IMR-90 (cell line): Measurements from ENCODE around the gene CUX1. TPM values are rescaled to one million over a fixed set of nuclear protein-coding genes. Genes with fewer than 3 reads are reported as not detected.

ENCODE experiments used
- ATAC-seq: fragments of 200-7000 bp; cut with Tn5 transposase; 2 replicates; pipeline ENCODE4 v1.9.1; 2020; ENCODE audit warnings: low read depth, mild to moderate bottlenecking, moderate library complexity
- BruUV-seq: library from RNA; stranded (reverse); fragments of 400-500 nt; replicated peaks from 2 replicates; lab custom pipeline; 2021; lab: Mats Ljungman, UMichigan
- CTCF ChIA-PET: fragments of 300-600 bp; formaldehyde crosslinking; extraction: SDS; loops from one replicate; lab custom pipeline; 2021; ENCODE audit warnings: antibody characterized with exemption; lab: Yijun Ruan, JAX
- POLR2A ChIA-PET: fragments of 300-600 bp; sonication (Branson Sonifier 250); formaldehyde crosslinking; loops from one replicate; lab custom pipeline; 2022; ENCODE audit warnings: antibody characterized with exemption; ENCODE audit not compliant: unreplicated experiment; lab: Charles Lee
- DNase-seq: peaks from one replicate; pipeline ENCODE4 v3.0.0; 2013
- H2AFZ ChIP-seq: replicated peaks from 2 replicates; pipeline ENCODE3; 2013; ENCODE audit warnings: low read length, mild to moderate bottlenecking; ENCODE audit not compliant: poor library complexity
- H2AK5ac ChIP-seq: 2 replicates; pipeline ENCODE4 v1.6.1; 2013; ENCODE audit warnings: low read depth, low read length, inconsistent platforms
- H2AK9ac ChIP-seq: replicated peaks from 2 replicates; pipeline ENCODE3; 2013; ENCODE audit warnings: mild to moderate bottlenecking, low read depth, low read length, moderate library complexity; ENCODE audit not compliant: poor library complexity
- H2BK120ac ChIP-seq: 2 replicates; pipeline ENCODE4 v1.6.1; 2013; ENCODE audit warnings: low read depth, low read length, inconsistent platforms
- H2BK15ac ChIP-seq: 3 replicates; pipeline ENCODE4 v1.6.1; 2013; ENCODE audit warnings: low read depth, low read length, inconsistent platforms
- H2BK20ac ChIP-seq: 2 replicates; pipeline ENCODE4 v1.6.1; 2013; ENCODE audit warnings: low read depth, mild to moderate bottlenecking, inconsistent platforms, low read length, moderate library complexity
- H2BK5ac ChIP-seq: 2 replicates; pipeline ENCODE4 v1.6.1; 2013; ENCODE audit warnings: mild to moderate bottlenecking, low read depth, low read length, inconsistent platforms; ENCODE audit not compliant: poor library complexity, severe bottlenecking
- H3K14ac ChIP-seq: replicated peaks from 2 replicates; pipeline ENCODE4 v1.6.1; 2013; ENCODE audit warnings: low read depth, low read length, inconsistent platforms
- H3K18ac ChIP-seq: 2 replicates; pipeline ENCODE4 v1.6.1; 2013; ENCODE audit warnings: low read depth, low read length, control low read depth
- H3K23ac ChIP-seq: 2 replicates; pipeline ENCODE4 v1.6.1; 2013; ENCODE audit warnings: low read depth, low read length, inconsistent platforms
- H3K27ac ChIP-seq: 2 replicates; pipeline ENCODE4 v1.5.1; 2013; ENCODE audit warnings: mild to moderate bottlenecking, control low read depth, low read length; ENCODE audit not compliant: insufficient read depth
- H3K27me3 ChIP-seq: 2 replicates; pipeline ENCODE4 v1.6.1; 2013; ENCODE audit warnings: low read length; ENCODE audit not compliant: control insufficient read depth, insufficient read depth
- H3K36me3 ChIP-seq: 2 replicates; pipeline ENCODE4 v1.6.1; 2013; ENCODE audit warnings: low read length, mixed read lengths; ENCODE audit not compliant: control insufficient read depth, insufficient read depth
- H3K4ac ChIP-seq: 2 replicates; pipeline ENCODE4 v1.6.1; 2013; ENCODE audit warnings: low read depth, low read length, inconsistent platforms
- H3K4me1 ChIP-seq: 2 replicates; pipeline ENCODE4 v1.6.1; 2013; ENCODE audit warnings: low read length, mixed read lengths; ENCODE audit not compliant: control insufficient read depth, insufficient read depth
- H3K4me2 ChIP-seq: 2 replicates; pipeline ENCODE4 v1.6.1; 2013; ENCODE audit warnings: low read depth, mild to moderate bottlenecking, control low read depth, low read length, moderate library complexity
- H3K4me3 ChIP-seq: 2 replicates; pipeline ENCODE4 v1.5.1; 2013; ENCODE audit warnings: low read depth, mild to moderate bottlenecking, control low read depth, low read length, moderate library complexity; ENCODE audit not compliant: insufficient read depth
- H3K56ac ChIP-seq: 2 replicates; pipeline ENCODE4 v1.6.1; 2013; ENCODE audit warnings: low read length, inconsistent platforms; ENCODE audit not compliant: insufficient read depth; ENCODE audit errors: extremely low read depth
- H3K79me1 ChIP-seq, 2 experiments: 2 replicates each; pipeline ENCODE4 v1.6.1; 2013; ENCODE audit warnings: low read length in 2 of 2, inconsistent platforms in 1 of 2, low read depth in 1 of 2
- H3K9ac ChIP-seq: 2 replicates; pipeline ENCODE4 v1.6.1; 2013; ENCODE audit warnings: low read depth, low read length, control low read depth
- H3K9me1 ChIP-seq: 2 replicates; pipeline ENCODE4 v1.6.1; 2013; ENCODE audit warnings: low read length, inconsistent platforms; ENCODE audit not compliant: insufficient read depth
- H3K9me3 ChIP-seq: 2 replicates; pipeline ENCODE4 v1.6.1; 2013; ENCODE audit warnings: low read length; ENCODE audit not compliant: control insufficient read depth, insufficient read depth
- H4K20me1 ChIP-seq: 2 replicates; pipeline ENCODE4 v1.6.1; 2013; ENCODE audit warnings: low read length, inconsistent platforms; ENCODE audit not compliant: insufficient read depth
- H4K5ac ChIP-seq: 2 replicates; pipeline ENCODE4 v1.6.1; 2013; ENCODE audit warnings: mild to moderate bottlenecking, low read depth, low read length, control low read depth
- H4K8ac ChIP-seq, 2 experiments: 2 replicates each; pipeline ENCODE4 v1.6.1; 2013; ENCODE audit warnings: low read depth in 2 of 2, low read length in 2 of 2, control low read depth in 1 of 2, inconsistent platforms in 1 of 2
- H4K91ac ChIP-seq: 2 replicates; pipeline ENCODE4 v1.6.1; 2013; ENCODE audit warnings: low read depth, low read length, inconsistent platforms; ENCODE audit not compliant: insufficient read depth
- BHLHE40 ChIP-seq: fragments of 150-350 bp; IDR thresholded peaks from 2 replicates; pipeline ENCODE4 v1.6.1; 2016; ENCODE audit warnings: mild to moderate bottlenecking, low read depth, low read length
- CHD1 ChIP-seq: IDR thresholded peaks from 2 replicates; pipeline ENCODE4 v1.6.1; 2012; ENCODE audit warnings: low read depth, low read length, improper control_type of control experiment
- FOS ChIP-seq: fragments of 150-350 bp; IDR thresholded peaks from 2 replicates; pipeline ENCODE4 v1.6.1; 2016; ENCODE audit warnings: low read depth, low read length
- MAFK ChIP-seq: IDR thresholded peaks from 2 replicates; pipeline ENCODE4 v1.6.1; 2012; ENCODE audit warnings: low read depth, low read length, improper control_type of control experiment
- MAZ ChIP-seq: IDR thresholded peaks from 2 replicates; pipeline ENCODE4 v1.6.1; 2012; ENCODE audit warnings: low read depth, mild to moderate bottlenecking, low read length, improper control_type of control experiment, moderate library complexity, borderline replicate concordance
- MXI1 ChIP-seq: IDR thresholded peaks from 2 replicates; pipeline ENCODE4 v1.6.1; 2012; ENCODE audit warnings: low read depth, mild to moderate bottlenecking, low read length, moderate library complexity, borderline replicate concordance
- NFE2L2 ChIP-seq: fragments of 150-350 bp; IDR thresholded peaks from 2 replicates; pipeline ENCODE4 v1.6.1; 2016; ENCODE audit warnings: low read depth, mild to moderate bottlenecking, low read length
- RAD21 ChIP-seq: IDR thresholded peaks from 2 replicates; pipeline ENCODE4 v1.6.1; 2012; ENCODE audit warnings: low read length, improper control_type of control experiment
- RCOR1 ChIP-seq: IDR thresholded peaks from 2 replicates; pipeline ENCODE4 v1.6.1; 2012; ENCODE audit warnings: mild to moderate bottlenecking, low read length, improper control_type of control experiment; ENCODE audit not compliant: insufficient replicate concordance
- RFX5 ChIP-seq: IDR thresholded peaks from 2 replicates; pipeline ENCODE4 v1.8.0; 2012; ENCODE audit warnings: low read depth, mild to moderate bottlenecking, low read length, moderate library complexity
- WGBS, 2 experiments: methylation state at CpG; one replicate each; pipeline versions ENCODE4 v1.1.5 to v1.1.7; 2013; ENCODE audit warnings: missing lambda C conversion rate in 2 of 2; ENCODE audit not compliant: insufficient read length in 1 of 2; ENCODE audit errors: extremely low coverage in 2 of 2; 5-methylcytosine and 5-hydroxymethylcytosine counted together
- dilution Hi-C: fragments of 300-500 bp; cut with HindIII; formaldehyde crosslinking; loops from one replicate; pipeline ENCODE4 v1.14.3; 2018; ENCODE audit warnings: low sequenced_read_pairs; ENCODE audit not compliant: unreplicated experiment
- in situ Hi-C: fragments of 300-500 bp; cut with MboI; formaldehyde crosslinking; loops from 3 replicates; pipeline ENCODE4 v1.14.3; 2019; ENCODE audit warnings: low sequenced_read_pairs, inconsistent platforms, mixed read lengths
- intact Hi-C: fragments of 100-400 bp; cut with micrococcal nuclease; formaldehyde crosslinking; loops from 2 replicates; pipeline ENCODE4 v1.10.0; 2022
- polyA plus RNA-seq, 3 experiments: library from polyadenylated mRNA; depleted of rRNA; stranded (reverse); fragments of >200 nt; gene quantifications; 2 replicates each; pipeline ENCODE4 v1.2.3, GENCODE V29; 2012; ENCODE audit warnings: low replicate concordance in 1 of 3
- total RNA-seq: library from RNA; depleted of rRNA; stranded (reverse); fragments of >200 nt; gene quantifications from 2 replicates; pipeline ENCODE4 v1.2.3, GENCODE V29; 2012
- TF ChIP-seq, protein P1 (sequence below): fragments of 150-350 bp; IDR thresholded peaks from 2 replicates; pipeline ENCODE4 v1.6.1; 2017; ENCODE audit warnings: mild to moderate bottlenecking, antibody characterized with exemption, low read length, low read depth
- TF ChIP-seq, protein P2 (sequence below): conservative IDR thresholded peaks from 2 replicates; pipeline ENCODE4 v1.5.1; 2012; ENCODE audit warnings: mild to moderate bottlenecking, low read depth, low read length, improper control_type of control experiment
- TF ChIP-seq, protein P3 (sequence below): fragments of 150-350 bp; IDR thresholded peaks from 2 replicates; pipeline ENCODE4 v1.6.1; 2016; ENCODE audit warnings: low read depth, mild to moderate bottlenecking, low read length, moderate library complexity, borderline replicate concordance

Gene CUX1
- total and polyA plus RNA-seq, 2 of the 4 experiments (the other 2 are of a cell fraction): 19.7 to 46.4 TPM

DNA sequence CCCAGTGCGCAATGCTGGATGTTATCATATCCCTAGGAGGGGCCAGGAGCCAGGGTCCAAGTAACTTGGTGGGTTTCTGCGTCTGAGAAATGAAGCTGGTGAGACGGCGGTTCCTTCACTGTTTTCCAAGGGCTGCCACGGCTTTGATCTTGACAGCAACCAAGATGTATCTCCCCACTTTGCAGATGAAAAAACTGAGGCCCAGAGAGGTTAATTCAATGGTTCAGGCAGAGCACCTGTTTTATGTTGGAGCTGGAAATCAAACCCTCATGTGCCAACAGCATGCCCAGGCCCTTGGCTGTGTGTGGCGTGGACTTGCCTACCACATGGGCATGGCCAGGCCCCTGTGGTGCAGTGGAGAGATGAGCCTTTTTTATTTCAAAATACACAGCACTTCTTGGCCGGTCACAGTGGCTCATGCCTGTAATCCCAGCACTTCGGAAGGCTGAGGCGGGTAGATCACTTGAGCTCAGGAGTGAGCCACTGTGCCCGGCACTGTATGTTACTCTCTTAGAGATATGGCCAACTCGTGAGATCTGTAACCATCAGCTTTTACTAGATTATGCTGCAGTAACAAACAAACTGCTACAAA is 244.0 kb downstream of the CUX1 start:
- DNase-seq (no peak), ATAC-seq (no peak)
- Histone ChIP-seq H4K20me1 (peaks cover 18% of the 10 kb centered on the region), H3K36me3 (no peaks in the 10 kb centered on the region), H3K9me1 (peaks cover 26% of the 10 kb centered on the region), H2BK15ac (no peak overlapping the region), H3K27me3 (no peaks in the 10 kb centered on the region), H2BK5ac (no peak overlapping the region), H3K56ac (no peak overlapping the region), H3K4me3 (no peak overlapping the region), H2AK5ac (no peak overlapping the region), H3K4me2 (no peak overlapping the region), H2AFZ (no peak overlapping the region), H4K91ac (no peak overlapping the region), H3K23ac (no peak overlapping the region), H3K79me1 (peaks cover 22 to 38% of the 10 kb centered on the region in 2 experiments), H3K18ac (no peak overlapping the region), H4K5ac (no peak overlapping the region), H4K8ac (no peak overlapping the region), H3K9me3 (peaks cover 2% of the 10 kb centered on the region; the same call in 1 of the 2 replicates), H3K27ac (no peak overlapping the region), H3K4me1 (peaks cover 9% of the 10 kb centered on the region), H3K14ac (no peak overlapping the region), H2BK120ac (no peak overlapping the region), H2AK9ac (no peak overlapping the region), H3K9ac (no peak overlapping the region), H3K4ac (no peak overlapping the region), H2BK20ac (no peak overlapping the region)
- ChIA-PET CTCF (no interaction called here), POLR2A (no interaction called here)
- TF ChIP-seq MXI1: no peak
- no peak for TF ChIP-seq RAD21
- no peak for TF ChIP-seq FOS
- no peak for TF ChIP-seq CHD1
- no peak for TF ChIP-seq MAFK
- no peak for TF ChIP-seq MAZ
- TF ChIP-seq RFX5: no peak
- TF ChIP-seq, protein P1, sequence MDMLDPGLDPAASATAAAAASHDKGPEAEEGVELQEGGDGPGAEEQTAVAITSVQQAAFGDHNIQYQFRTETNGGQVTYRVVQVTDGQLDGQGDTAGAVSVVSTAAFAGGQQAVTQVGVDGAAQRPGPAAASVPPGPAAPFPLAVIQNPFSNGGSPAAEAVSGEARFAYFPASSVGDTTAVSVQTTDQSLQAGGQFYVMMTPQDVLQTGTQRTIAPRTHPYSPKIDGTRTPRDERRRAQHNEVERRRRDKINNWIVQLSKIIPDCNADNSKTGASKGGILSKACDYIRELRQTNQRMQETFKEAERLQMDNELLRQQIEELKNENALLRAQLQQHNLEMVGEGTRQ: no peak
- TF ChIP-seq RCOR1: no peak
- TF ChIP-seq BHLHE40: no peak
- TF ChIP-seq, protein P2, sequence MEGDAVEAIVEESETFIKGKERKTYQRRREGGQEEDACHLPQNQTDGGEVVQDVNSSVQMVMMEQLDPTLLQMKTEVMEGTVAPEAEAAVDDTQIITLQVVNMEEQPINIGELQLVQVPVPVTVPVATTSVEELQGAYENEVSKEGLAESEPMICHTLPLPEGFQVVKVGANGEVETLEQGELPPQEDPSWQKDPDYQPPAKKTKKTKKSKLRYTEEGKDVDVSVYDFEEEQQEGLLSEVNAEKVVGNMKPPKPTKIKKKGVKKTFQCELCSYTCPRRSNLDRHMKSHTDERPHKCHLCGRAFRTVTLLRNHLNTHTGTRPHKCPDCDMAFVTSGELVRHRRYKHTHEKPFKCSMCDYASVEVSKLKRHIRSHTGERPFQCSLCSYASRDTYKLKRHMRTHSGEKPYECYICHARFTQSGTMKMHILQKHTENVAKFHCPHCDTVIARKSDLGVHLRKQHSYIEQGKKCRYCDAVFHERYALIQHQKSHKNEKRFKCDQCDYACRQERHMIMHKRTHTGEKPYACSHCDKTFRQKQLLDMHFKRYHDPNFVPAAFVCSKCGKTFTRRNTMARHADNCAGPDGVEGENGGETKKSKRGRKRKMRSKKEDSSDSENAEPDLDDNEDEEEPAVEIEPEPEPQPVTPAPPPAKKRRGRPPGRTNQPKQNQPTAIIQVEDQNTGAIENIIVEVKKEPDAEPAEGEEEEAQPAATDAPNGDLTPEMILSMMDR: no peak
- TF ChIP-seq NFE2L2: no peak
- TF ChIP-seq, protein P3, sequence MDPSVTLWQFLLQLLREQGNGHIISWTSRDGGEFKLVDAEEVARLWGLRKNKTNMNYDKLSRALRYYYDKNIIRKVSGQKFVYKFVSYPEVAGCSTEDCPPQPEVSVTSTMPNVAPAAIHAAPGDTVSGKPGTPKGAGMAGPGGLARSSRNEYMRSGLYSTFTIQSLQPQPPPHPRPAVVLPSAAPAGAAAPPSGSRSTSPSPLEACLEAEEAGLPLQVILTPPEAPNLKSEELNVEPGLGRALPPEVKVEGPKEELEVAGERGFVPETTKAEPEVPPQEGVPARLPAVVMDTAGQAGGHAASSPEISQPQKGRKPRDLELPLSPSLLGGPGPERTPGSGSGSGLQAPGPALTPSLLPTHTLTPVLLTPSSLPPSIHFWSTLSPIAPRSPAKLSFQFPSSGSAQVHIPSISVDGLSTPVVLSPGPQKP: no peak
- in situ Hi-C loops (no loop called here), dilution Hi-C loops (no loop called here), intact Hi-C loops (no loop called here)
- 87% methylated on average over 3 of the region's 11 CpGs; no CpG with 5 or more reads in 1 of the 2 experiments for WGBS, 2 experiments
- BruUV-seq: no TSS peak
